ENCODE measurements around the gene FAT1. TPM values are rescaled to one million over a fixed set of nuclear protein-coding genes. Genes with fewer than 3 reads are reported as not detected.

The FAT1 gene
- total RNA-seq, 4 donors from 2014 or later = 51.3 to 114 (median 72.2) TPM

- intact Hi-C loops (cut with DNase I; ENCODE audit: low total_unique reads) = no loop called here
- no peak for DNase-seq (ENCODE audit: low spot score in 2 of 2)
- TF ChIP-seq CTCF (IDR thresholded peaks at IDR 0.05) = no peak
- WGBS, 2 donors = 36 to 45% methylated on average over 23 of the region's 23 CpGs
- no peak overlapping the region for H3K4me3 ChIP-seq (ENCODE audit: low read depth, poor library complexity, severe bottlenecking)
Observed at GRCh38 chr4:186570193-186570996, 153.3 kb downstream of the FAT1 start.

- no peak for DNase-seq (ENCODE audit: low spot score in 2 of 2)
- WGBS, 2 donors = 64 to 68% methylated on average over 10 of the region's 10 CpGs
- TF ChIP-seq CTCF (IDR thresholded peaks at IDR 0.05) (no peak), POLR2A (IDR thresholded peaks at IDR 0.05) (no peak)
Observed at GRCh38 chr4:186569533-186570192, 154.0 kb downstream of the FAT1 start.

GRCh38 chr4:186566068-186566467 is 157.6 kb downstream of the FAT1 start:
- intact Hi-C loops (cut with DNase I; ENCODE audit: low total_unique reads) = no loop called here
- TF ChIP-seq POLR2A (IDR thresholded peaks at IDR 0.05) (no peak), CTCF (IDR thresholded peaks at IDR 0.05) (no peak)
- no peak for DNase-seq (ENCODE audit: low spot score in 2 of 2)
- H3K4me3 ChIP-seq (ENCODE audit: low read depth, poor library complexity, severe bottlenecking) = no peak overlapping the region
- 83 to 85% methylated on average over 7 of the region's 7 CpGs for WGBS, 2 donors

More at GRCh38 chr4:186569533-186570192, 154.0 kb downstream of the FAT1 start:
- no peak overlapping the region for H3K4me3 ChIP-seq (ENCODE audit: low read depth, poor library complexity, severe bottlenecking)
- intact Hi-C loops (cut with DNase I; ENCODE audit: low total_unique reads) = no loop called here

GRCh38 chr4:186563761-186564160 is 159.9 kb downstream of the FAT1 start:
- intact Hi-C loops (cut with DNase I; ENCODE audit: low total_unique reads) = no loop called here
- DNase-seq (ENCODE audit: low spot score in 2 of 2) = no peak
- 77 to 81% methylated on average over 11 of the region's 11 CpGs for WGBS, 2 donors
- no peak for TF ChIP-seq POLR2A (IDR thresholded peaks at IDR 0.05)
- TF ChIP-seq CTCF (IDR thresholded peaks at IDR 0.05) = no peak
- H3K4me3 ChIP-seq (ENCODE audit: low read depth, poor library complexity, severe bottlenecking) = no peak overlapping the region

- intact Hi-C loops (cut with DNase I; ENCODE audit: low total_unique reads) = no loop called here
- no peak for DNase-seq (ENCODE audit: low spot score in 2 of 2)
- 63 to 70% methylated on average over 1 of the region's 1 CpG for WGBS, 2 donors
- no peak overlapping the region for H3K4me3 ChIP-seq (ENCODE audit: low read depth, poor library complexity, severe bottlenecking)
- TF ChIP-seq CTCF (IDR thresholded peaks at IDR 0.05) = no peak
Observed at GRCh38 chr4:186561748-186562147, 161.9 kb downstream of the FAT1 start.

Data from lower leg skin (tissue), 4 donors.